Measurements from ENCODE around the gene TEX52. TPM values are rescaled to one million over a fixed set of nuclear protein-coding genes. Genes with fewer than 3 reads are reported as not detected.
A peak's percentile ranks its signal among the peaks of the same experiment; 100 is the strongest.

Gene TEX52
- total RNA-seq, 4 donors from 2014 or later: not detected

- Histone ChIP-seq H3K27ac (peak overlapping the region in 3 of 4 donors; percentile 38 to 99 (median 71)), H3K4me3 (no peak overlapping the region), H3K4me1 (peaks cover 0 to 66% (median 18%) of the 10 kb centered on the region in 4 donors), H3K36me3 (no peaks in the 10 kb centered on the region), H3K9me3 (no peaks in the 10 kb centered on the region), H3K27me3 (no peaks in the 10 kb centered on the region)
- TF ChIP-seq POLR2A (IDR thresholded peaks at IDR 0.05) (no peak), EP300 (IDR thresholded peaks at IDR 0.05) (no peak), CTCF (IDR thresholded peaks at IDR 0.05) (no peak)
- DNase-seq (ENCODE audit: low spot score in 2 of 2): no peak
- 39 to 41% methylated on average over 2 of the region's 2 CpGs for WGBS, 2 donors
These were observed 38.7 kb upstream of the TEX52 start for GRCh38 chr12:2895511-2895910.

- Histone ChIP-seq H3K9me3 (no peaks in the 10 kb centered on the region), H3K27me3 (no peaks in the 10 kb centered on the region), H3K4me1 (peaks cover 0 to 66% (median 19%) of the 10 kb centered on the region in 4 donors), H3K27ac (peak overlapping the region; percentile 13 to 99 (median 54)), H3K4me3 (no peak overlapping the region), H3K36me3 (no peaks in the 10 kb centered on the region)
- TF ChIP-seq CTCF (IDR thresholded peaks at IDR 0.05) (no peak), EP300 (IDR thresholded peaks at IDR 0.05) (no peak), POLR2A (IDR thresholded peaks at IDR 0.05) (no peak)
- 14 to 15% methylated on average over 2 of the region's 2 CpGs for WGBS, 2 donors
- no peak for DNase-seq (ENCODE audit: low spot score in 2 of 2)
These were observed 38.2 kb upstream of the TEX52 start for GRCh38 chr12:2895051-2895451.

GRCh38 chr12:2893007-2893406 lies 36.2 kb upstream of the TEX52 start:
- peak overlapping the region in 2 of 4 donors; percentile 99 for H3K27ac ChIP-seq
- H3K4me1 ChIP-seq: peaks cover 0 to 61% (median 20%) of the 10 kb centered on the region in 4 donors
- H3K4me3 ChIP-seq: peak overlapping the region in 2 of 4 donors; percentile 7 to 98
- 76 to 80% methylated on average over 8 of the region's 8 CpGs for WGBS, 2 donors
- H3K36me3 ChIP-seq: peaks cover 0 to 5% (median 0%) of the 10 kb centered on the region in 3 donors
- no peaks in the 10 kb centered on the region for H3K27me3 ChIP-seq
- peak in 1 of 2 donors; percentile 38 for DNase-seq (ENCODE audit: low spot score in 2 of 2)
- H3K9me3 ChIP-seq: no peaks in the 10 kb centered on the region
- no peak for TF ChIP-seq POLR2A (IDR thresholded peaks at IDR 0.05)
- peak in 1 of 2 donors; percentile 52 for TF ChIP-seq EP300 (IDR thresholded peaks at IDR 0.05)
- TF ChIP-seq CTCF (IDR thresholded peaks at IDR 0.05): no peak

- peak overlapping the region; percentile 88 to 99 (median 96) for H3K27ac ChIP-seq
These were observed 35.4 kb upstream of the TEX52 start for GRCh38 chr12:2892246-2892645.

More at GRCh38 chr12:2892246-2892645, 35.4 kb upstream of the TEX52 start:
- Histone ChIP-seq H3K4me3 (peak overlapping the region in 2 of 4 donors; percentile 86 to 98), H3K27me3 (no peaks in the 10 kb centered on the region), H3K36me3 (peaks cover 0 to 8% (median 0%) of the 10 kb centered on the region in 3 donors), H3K4me1 (peaks cover 0 to 61% (median 20%) of the 10 kb centered on the region in 4 donors), H3K9me3 (no peaks in the 10 kb centered on the region)
- 60% methylated on average over 12 of the region's 12 CpGs for WGBS, 2 donors
- DNase-seq (ENCODE audit: low spot score in 2 of 2): no peak
- TF ChIP-seq POLR2A (IDR thresholded peaks at IDR 0.05): no peak
- TF ChIP-seq CTCF (IDR thresholded peaks at IDR 0.05): no peak

All from tibial nerve (tissue), 4 donors.